Amygdala (tissue), 56 donors: Measurements from ENCODE around the gene CACNA1C.

Experiments used
- DNase-seq, 56 donors: peaks; one replicate each; lab custom pipeline; 2025; lab: John Stamatoyannopoulos, UW

CACNA1C gene

DNA sequence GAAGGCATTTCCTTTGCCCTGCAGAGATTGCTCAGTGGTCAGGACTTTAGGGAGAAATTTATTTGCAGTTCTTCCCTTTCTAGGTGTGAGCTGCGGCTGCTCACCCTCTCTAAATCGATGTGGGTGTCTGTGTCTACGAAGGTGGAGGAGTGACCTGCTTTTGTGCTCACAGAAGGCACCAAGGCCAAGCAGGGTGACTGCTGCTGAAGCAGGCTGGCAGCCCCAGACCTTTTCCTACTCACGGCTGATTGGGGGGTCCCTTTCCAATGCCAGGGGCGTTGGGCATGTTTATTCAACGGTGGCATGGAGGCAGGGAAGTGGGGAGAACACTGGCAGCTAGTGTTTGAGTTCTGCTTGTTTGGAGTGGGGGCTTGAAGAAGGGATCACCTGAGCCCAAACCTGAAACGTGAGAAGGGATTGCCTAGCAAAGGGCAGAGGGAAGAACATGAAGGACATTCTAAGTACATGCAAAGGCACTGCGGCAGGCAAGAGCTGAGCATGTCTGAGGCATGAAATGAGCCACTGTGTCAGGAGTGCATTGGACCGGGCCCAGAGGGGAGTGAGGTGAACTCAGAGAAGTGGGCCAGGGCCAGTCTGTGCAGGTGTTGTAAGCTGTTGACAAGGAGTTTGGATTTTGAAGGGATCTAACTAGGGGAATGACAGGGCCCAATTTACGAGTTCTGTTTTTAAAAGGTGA, 56.3 kb downstream of the CACNA1C start:
- no peak for DNase-seq

DNA sequence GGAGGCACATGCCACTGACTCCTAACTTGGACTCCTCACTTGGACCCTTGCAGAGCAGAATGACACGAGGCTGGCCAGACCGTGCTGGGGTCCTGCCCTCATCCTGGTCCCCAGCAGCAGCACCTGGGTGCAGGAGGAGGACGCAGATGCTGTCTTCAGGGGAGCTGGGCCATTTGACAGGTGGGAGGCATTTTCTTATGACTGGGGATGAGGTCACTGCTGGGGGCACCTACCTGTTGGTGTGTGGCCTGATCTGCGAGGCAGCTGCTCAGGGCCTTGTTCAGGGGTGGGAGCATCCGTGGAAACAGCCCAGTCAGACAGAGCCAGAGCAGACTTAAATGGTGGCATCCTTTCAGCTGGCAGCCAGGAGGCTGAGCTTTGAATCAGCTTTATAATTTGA, 57.3 kb downstream of the CACNA1C start:
- no peak for DNase-seq

DNA sequence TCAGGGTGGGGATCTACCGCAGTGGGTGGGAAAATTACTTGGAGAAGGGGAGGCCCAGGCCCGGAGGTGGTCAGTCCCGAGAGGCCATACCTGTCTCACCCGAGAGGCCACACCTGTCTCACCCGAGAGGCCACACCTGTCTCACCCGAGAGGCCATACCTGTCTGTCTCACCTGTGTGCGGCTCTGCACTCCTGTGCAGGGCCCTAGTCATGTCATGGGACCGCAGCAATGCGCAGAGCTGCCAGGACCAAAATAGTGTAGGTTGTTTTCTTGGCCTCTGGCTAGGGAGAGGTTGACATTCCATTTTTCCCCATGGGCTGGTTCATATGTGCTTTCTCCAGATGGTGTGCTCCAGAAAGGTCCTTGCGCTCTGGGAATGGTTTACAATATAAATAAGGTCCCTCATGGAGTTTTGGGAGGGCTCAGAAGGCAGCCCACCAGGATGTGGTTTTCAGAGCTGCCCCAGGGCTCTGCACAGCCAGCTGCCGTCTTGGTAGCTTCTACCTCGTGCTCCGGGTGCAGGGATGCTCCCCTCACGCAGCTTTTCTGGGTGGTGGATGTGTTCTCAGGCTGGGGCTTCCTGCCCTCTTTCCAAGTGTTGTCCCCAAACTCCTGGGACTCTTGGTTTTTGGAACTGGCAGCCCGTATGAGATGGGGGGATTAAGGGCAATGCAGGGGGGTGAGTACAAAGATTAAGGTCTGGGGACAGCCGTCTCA, 58.2 kb downstream of the CACNA1C start:
- no peak for DNase-seq

DNA sequence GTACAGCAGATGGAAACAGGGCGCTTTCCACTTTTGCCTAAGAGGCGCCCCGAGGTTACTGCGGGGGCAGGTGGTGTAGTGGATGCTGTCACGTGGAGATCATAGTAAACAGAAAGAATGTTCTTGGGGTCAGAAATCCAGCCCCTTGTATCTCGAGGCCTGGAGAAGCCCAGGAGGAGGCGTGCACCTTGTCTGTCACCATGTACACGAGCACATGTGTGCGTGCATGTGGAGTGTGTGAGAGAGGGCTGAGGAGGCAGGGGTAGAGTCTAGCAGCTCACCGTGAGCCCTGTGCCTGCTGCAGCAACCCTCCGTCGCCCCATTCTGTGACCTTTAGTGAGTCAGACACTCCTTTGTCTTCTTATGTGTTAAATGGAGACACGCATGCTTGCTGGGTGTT, 59.0 kb downstream of the CACNA1C start:
- DNase-seq, result no peak

DNA sequence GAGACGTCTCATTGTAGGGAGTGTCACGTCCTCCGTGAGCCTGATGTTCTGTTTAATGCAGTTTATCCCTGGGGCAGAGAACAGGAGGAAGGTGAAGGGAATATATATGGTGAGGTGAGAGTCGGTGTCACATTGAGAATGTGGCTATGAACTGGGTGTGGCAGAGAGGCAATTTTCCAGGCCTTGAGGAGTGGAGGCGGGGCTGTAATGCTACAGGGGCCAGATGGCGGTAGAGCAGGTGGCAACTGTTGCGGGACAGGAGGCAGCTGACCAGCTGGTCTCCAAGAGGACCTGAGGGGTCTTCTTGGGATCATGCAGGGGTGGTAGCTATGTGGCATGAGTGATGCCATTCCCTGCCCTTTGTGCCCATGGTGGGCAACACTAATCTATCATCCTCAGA, 59.6 kb downstream of the CACNA1C start:
- no peak for DNase-seq

DNA sequence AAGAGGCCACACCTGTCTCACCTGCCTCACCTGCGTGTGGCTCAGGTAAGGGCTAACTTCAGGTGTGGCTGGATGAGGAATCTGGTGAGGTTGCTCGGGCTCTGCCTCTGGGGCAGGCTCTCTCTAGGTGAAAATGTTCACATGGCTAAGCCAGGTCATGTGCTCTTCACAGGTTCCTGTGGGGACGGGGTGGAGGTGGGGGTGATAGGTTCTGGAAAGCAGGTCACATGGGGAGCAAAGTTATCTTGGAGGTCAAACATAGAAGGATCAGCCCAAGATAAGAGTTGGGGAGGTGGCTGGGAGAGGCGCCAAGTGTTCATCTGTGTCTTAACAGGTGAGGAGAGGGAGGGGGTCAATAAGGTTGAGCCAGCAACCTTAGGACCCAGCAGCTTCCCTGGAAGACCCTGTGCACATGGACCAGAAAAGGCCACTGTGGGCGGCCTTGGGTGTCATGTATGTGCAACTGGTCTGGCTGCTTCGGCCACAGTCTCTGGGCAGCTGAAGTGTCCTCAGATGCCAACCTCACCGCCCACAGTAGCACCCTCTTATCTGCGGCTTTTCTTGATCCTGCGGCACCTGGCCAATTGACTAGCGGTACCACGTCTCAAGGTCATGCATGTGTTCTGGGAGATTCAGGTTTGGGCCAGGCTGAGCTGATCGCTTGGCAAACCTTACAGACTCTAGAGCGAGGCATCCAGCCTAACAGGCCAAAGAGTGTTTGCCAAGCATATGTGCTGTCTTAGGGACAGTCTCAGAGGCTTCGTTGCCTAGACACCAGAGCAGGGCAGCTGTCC, 60.5 kb downstream of the CACNA1C start:
- no peak for DNase-seq

DNA sequence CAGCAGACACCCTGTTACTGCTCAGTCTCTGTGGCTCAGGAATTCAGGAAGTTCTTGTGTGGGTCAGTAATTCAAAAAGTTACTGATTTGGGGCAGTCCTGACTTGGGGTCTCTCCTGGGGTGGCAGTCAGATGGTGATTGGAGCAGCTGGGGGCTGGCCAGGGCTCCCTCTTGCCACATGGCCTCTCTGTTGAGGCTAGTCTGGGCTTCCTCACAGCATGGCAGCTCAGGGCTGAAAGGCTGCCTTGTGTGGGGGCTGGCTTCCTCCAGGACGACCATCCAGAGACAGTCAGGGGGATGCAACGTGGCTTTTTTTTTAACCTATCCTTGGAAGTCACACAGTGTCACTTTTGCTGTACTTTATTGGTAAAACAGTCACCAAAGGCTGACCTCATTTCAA, 61.3 kb downstream of the CACNA1C start:
- DNase-seq, result no peak

DNA sequence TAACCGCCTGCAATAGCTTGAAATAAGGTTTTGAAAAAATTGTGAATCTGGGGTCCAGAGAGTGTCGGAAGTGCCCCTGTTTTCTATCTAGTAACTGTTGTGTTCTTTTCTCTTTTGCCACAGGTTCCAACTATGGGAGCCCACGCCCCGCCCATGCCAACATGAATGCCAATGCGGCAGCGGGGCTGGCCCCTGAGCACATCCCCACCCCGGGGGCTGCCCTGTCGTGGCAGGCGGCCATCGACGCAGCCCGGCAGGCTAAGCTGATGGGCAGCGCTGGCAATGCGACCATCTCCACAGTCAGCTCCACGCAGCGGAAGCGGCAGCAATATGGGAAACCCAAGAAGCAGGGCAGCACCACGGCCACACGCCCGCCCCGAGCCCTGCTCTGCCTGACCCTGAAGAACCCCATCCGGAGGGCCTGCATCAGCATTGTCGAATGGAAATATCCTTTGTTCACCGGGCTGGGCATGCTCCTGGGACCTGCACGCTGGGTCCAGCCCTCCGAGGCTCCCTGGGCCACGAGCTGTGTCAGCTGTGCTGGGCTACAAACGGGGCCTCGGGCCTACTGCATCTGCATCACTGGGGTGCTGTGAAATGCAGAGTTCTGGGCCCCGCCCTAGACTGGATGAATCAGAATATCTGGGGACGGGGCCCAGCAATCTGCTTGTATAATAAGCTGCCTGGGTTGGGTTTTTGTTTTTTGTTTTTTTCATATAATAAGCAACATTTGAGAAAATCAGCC, 62.5 kb downstream of the CACNA1C start:
- DNase-seq, result no peak

DNA sequence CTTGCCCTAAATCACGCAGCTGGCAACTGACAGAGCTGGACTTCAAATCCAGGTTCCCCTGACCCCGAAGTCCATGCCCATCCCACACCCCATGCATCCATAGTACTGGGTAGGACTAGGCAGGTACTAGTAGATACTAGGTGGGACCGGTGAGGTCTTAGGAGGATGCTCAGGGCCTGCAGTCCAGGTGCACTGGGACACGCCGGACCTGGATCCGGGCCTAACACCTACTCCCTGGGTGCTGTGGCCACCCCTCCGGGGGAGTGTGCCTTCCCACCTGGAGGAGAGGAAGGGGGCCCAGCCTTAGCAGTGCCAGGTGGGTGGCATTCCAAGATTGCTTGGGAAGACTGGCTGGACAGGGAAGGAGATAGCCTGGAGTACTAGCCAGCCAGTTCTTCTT, 64.8 kb downstream of the CACNA1C start:
- DNase-seq, result no peak

DNA sequence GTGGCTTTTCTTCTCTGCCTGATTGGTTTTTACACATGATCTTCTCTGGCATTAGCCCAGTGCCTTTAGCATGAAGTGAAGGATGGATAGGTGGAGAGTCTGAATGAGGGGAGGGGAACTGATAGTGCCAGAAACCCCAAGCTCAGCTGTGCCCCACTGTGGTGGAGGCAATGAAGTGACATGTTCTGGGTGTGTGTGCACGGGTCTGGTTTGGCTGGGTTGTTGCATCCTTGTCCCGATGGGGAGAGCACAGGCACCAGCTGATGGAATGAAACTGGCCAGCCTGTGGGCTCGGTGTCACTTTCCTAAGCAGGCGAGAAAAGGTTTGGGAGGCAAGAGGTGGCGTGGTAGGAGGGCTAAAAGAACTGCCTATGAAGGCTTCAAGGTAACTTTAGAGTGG, 65.3 kb downstream of the CACNA1C start:
- DNase-seq, result no peak

DNA sequence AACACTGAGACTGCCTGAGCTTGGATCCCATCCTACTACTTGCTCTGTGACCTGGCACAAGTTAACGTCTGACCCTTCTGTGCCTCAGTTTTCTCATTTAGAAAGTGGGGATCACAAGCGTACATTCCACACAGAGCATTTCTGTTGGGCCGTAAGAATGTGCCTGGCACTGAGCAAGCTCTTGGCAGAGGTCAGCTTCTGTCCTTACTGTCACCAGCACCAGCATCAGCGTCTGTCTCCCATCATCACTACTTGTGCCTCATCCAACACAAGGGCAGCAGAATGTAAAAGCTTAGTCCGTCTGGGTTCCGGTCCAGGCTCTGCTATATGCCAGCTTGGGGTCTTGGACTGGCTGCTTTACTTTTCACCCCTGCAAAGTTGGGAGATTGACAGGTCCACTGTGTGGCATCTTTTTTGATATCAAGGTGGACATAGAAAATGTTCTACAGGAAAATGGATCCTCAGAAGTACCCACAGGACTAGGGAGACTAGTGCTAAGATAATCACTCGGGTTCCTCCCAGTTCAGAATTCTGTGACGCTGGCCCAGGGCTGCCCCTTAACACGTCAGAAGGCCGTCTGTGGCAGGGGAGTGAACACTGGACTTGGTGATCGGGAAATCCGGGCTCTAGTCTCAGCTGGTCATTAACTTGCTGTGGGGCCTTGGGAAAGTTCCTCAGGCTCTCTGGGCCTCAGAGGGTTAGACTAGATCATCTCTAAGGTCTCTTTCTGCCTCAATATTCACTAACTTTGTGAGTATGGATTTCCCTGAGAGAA, 65.9 kb downstream of the CACNA1C start:
- no peak for DNase-seq

DNA sequence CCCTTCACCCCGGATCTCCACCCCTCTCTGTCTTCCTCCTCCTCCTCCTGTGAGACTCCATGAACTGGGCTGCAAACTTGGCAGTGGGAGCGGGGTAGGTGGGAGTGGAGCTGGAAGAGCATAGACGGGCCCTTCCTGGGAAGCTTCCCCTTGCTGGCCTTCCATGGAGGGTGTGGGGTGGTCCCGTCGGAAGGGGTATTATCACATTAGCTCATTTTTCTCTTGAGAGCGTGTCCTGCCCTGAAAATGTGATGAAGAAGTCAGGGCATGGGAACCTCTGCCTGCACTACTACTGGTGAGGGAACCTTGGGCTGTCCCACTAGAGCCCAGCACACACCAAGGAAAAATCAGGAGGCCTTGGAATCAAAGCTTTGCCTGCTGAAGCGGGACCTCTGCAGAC, 66.5 kb downstream of the CACNA1C start:
- DNase-seq, result no peak

DNA sequence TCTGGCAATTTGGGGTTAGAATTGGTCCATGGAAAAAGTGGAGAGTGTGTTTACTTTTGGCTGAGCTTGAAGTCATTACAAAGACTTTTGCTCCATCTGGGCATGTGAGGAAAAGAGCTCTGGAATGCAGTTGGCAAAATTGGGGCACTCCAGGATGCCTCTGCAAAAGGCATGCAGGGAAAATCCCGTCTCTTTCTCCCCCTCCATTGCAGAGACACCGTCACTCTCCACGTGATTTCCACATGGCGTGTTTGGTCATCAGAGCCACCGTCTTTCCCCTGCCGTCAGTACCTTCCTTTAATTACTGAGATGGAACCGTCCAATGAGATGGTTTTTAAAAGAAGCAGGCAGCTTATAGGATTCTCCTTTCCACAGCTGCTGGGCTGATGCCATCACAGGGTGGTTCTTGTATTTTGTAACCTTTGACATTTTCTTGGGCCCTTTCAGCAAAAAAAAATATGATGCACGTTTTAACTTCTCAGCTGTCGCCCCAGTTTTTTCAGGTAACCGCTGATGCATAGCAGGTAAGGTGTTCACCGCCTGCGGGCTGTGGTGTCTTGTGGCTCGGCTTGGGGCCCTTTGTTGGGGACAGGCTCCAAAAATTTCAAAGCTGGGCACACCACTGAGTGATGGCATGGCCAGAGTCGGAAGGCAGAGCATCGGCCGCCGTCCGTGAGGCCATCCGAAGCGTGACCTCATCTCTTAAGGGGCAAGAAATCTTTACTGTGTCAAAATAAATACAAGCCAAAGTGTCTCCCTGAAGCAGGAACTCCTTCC, 68.4 kb downstream of the CACNA1C start:
- DNase-seq, result no peak

DNA sequence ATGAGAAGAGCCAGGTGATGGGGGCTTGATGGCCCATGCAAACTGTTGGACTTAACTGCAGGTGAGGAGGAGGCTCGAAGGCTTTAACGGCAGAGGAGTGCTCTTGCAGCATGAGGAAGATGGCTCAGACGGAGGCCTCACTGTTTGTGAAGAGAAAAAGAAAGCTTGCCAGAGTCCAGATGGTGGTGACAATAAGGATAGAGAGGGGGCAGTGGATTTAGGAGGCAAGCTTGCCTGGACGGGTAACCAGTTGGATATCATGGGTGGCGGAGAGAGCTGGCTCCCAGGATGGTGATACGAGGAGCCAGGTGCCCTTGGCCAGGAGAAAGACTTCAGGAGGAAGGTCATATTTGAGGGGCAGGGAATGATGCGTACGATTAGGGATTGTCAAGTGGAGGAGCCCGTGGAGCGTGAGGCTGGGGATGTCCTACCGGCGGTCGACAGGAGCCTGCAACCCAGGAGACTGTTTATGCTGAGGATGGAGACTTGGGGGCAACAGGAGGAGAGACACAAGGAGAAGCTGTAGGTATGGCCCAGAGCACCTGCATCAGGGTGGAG, 71.8 kb downstream of the CACNA1C start:
- DNase-seq, result no peak

DNA sequence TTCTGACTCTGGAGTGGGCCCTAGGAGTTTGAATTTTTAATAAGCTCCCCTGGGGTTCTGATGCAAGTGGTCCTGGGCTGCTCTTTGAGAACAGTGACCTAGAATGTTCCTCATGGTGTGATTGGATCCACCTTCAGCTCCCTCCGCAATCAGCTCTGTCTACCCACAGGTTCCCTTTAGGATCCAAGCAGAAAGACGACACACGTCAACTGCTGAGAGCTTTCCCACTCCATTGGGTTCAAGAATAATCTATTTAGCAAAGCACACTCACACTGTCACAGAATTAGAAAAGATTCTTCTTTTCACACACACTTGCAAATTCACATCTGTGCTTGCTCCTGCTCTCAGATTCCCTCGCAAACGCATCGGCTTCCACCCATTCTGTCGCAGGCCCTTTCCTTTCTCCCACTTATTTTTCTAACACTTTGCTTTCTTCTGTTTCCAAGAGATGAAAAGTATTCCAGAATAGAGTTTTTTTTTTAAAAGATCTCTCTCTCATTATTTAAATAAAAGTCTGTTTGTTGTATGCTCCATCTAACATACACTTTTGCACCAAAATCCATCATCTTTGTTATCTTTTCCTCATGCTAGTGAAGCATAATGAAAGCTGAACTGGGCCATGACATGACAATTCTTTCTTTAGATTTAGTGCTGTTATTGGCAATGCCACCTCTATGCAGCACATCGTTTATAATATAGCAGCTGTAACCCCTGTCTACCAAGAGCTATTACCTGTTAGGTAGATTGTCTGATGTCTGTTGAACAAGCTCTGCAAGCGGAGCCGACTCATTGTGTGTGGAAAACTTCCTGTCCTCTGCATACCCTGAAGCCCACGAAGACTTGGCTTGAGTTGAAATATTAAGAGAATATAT, 73.1 kb downstream of the CACNA1C start:
- no peak for DNase-seq

DNA sequence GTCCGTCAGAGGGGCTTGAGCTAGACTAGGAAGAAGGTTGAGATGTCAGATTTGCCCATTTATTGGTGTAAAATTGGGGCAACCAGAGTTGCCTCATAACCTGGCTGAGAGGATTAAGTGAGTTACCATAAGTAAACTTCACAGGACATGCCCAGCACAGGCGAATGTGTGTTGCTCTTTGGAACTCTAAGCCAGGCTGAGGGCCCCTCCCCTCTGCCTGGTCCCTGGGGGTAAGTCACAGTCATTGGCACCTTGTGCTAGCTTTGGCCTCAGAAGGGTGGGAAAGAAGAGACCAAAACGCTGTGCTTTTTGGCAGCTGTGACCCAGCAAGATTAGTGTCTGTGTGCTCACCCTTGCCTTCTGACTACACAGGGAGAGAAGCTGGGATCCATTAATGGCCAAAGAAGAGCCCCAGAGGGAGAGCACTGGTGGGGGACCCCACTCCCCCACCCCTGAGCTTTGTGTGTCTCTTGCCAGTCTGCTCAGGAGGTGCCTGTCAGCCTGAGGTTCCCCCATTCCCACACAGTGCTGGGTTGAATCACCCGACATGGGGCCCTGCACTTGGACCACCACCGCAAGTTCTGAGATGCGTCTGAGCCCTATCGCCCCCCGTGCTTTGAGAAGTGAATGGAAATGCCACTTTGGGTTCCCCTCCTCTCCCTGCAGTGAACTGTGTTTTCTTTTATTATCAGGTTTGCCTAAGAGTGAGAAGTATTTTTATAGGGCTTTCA, 74.1 kb downstream of the CACNA1C start:
- no peak for DNase-seq

DNA sequence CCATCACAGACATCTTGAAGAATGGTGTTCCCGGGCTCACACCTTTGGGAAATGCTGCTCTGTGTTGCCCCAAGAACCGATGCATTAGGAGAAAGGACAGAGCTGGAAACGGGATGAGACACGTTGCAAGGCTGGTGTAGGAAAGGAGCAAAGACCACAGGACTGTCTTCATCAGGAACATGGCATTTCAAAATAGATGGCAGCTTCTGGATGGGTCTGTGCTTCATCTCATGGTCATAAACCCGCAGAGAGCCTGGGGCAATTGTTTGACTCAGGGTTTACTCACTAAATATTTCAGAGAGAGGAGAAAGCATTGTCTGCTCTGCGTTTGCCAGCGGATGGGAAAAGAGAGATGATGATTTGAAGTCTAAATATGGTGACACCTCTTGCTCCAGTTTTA, 76.3 kb downstream of the CACNA1C start:
- no peak for DNase-seq
